Tibial nerve (tissue), 4 donors: ENCODE measurements around the gene TCF23. TPM values are rescaled to one million over a fixed set of nuclear protein-coding genes. Genes with fewer than 3 reads are reported as not detected.
"Not testable (repeated sequence)": the region's sequence is repeated elsewhere in the genome, so short reads cannot be mapped to it uniquely, and the experiment has no call there.

Source experiments
- DNase-seq, 2 donors: peaks; one replicate each; pipeline ENCODE4 v3.0.0-alpha.2; 2019; ENCODE audit warnings: low spot score in 2 of 2
- H3K27ac ChIP-seq, 4 donors: fragments of 200-600 bp; sonication (generic) in 3 of 4; one replicate each; pipeline ENCODE4 v1.5.1; 2017 to 2019; ENCODE audit warnings: mild to moderate bottlenecking in 1 of 4
- H3K27me3 ChIP-seq, 2 donors: fragments of 200-600 bp; sonication (generic) in 1 of 2; one replicate each; pipeline versions ENCODE4 v1.5.1 to v1.6.0; 2017 to 2019
- H3K36me3 ChIP-seq, 3 donors: fragments of 200-600 bp; sonication (generic); one replicate each; pipeline ENCODE4 v1.5.1; 2018 to 2019
- H3K4me1 ChIP-seq, 4 donors: fragments of 200-600 bp; sonication (generic) in 3 of 4; one replicate each; pipeline ENCODE4 v1.5.1; 2017 to 2019
- H3K4me3 ChIP-seq, 4 donors: fragments of 200-600 bp; sonication (generic) in 3 of 4; one replicate each; pipeline ENCODE4 v1.5.1; 2017 to 2019; ENCODE audit warnings: mild to moderate bottlenecking in 1 of 4, moderate library complexity in 1 of 4
- H3K9me3 ChIP-seq, 4 donors: fragments of 200-600 bp; sonication (generic) in 3 of 4; one replicate each; pipeline ENCODE4 v1.5.1; 2017 to 2019
- EP300 ChIP-seq, 2 donors: sonication (generic); formaldehyde crosslinking; IDR thresholded peaks; one replicate each; pipeline ENCODE4 v1.6.1; 2017; ENCODE audit warnings: antibody characterized with exemption in 2 of 2, mild to moderate bottlenecking in 1 of 2
- POLR2A ChIP-seq, 2 donors: fragments of 450-650 bp; IDR thresholded peaks; one replicate each; pipeline ENCODE4 v1.6.1; 2017; ENCODE audit warnings: antibody characterized with exemption in 2 of 2, mild to moderate bottlenecking in 2 of 2, moderate library complexity in 2 of 2
- WGBS, 2 donors: methylation state at CpG; one replicate each; pipeline ENCODE4 v1.1.5; 2018; 5-methylcytosine and 5-hydroxymethylcytosine counted together
- total RNA-seq, 4 donors: library from RNA; depleted of rRNA; stranded (reverse); fragments of >200 nt; gene quantifications; one replicate each; pipeline ENCODE4 v1.1.0, GENCODE V29; 2016
- TF ChIP-seq, protein P1 (sequence below), 5 experiments: fragments of 200-600 bp in 3 of 5; fragments of 450-650 bp in 2 of 5; sonication (generic) in 3 of 5; IDR thresholded peaks; one replicate each; pipeline ENCODE4 v1.5.1; 2016 to 2019; ENCODE audit warnings: antibody characterized with exemption in 5 of 5, mild to moderate bottlenecking in 3 of 5, moderate library complexity in 2 of 5

TCF23 gene
- total RNA-seq, 4 donors from 2014 or later = not detected

DNA sequence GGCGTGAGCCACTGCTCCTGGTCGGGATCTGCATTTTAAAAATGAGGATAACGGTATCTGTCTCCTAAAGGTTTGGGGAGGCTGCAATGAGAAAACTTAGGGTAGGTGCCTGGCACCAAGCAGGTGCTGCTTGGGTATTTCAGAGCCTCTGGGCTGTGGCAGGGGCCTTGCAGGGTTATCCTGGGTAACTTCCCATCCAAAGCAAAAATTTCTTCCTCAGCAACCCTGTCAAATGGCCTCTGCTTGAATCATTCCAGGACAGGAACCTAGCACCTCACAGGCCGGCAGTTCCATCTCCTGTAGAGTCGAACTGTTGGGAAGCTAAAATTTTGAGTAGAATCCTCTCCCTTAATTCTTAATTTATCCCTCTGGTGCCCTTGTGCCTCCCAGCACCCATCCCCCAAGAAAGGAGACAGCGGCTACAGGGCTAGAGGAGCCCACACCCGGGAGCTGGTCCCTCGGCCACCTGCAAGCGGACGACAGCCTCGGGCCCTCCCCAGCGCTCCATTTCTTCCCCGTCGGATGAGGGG, 30.7 kb upstream of the TCF23 start:
- peak overlapping the region; percentile 19 to 54 (median 29) for H3K4me3 ChIP-seq
- no peaks in the 10 kb centered on the region for H3K9me3 ChIP-seq
- H3K27me3 ChIP-seq = peaks cover 0 to 31% of the 10 kb centered on the region in 2 donors
- TF ChIP-seq POLR2A (IDR thresholded peaks at IDR 0.05) (no peak), EP300 (IDR thresholded peaks at IDR 0.05) (no peak)
- TF ChIP-seq, protein P1, sequence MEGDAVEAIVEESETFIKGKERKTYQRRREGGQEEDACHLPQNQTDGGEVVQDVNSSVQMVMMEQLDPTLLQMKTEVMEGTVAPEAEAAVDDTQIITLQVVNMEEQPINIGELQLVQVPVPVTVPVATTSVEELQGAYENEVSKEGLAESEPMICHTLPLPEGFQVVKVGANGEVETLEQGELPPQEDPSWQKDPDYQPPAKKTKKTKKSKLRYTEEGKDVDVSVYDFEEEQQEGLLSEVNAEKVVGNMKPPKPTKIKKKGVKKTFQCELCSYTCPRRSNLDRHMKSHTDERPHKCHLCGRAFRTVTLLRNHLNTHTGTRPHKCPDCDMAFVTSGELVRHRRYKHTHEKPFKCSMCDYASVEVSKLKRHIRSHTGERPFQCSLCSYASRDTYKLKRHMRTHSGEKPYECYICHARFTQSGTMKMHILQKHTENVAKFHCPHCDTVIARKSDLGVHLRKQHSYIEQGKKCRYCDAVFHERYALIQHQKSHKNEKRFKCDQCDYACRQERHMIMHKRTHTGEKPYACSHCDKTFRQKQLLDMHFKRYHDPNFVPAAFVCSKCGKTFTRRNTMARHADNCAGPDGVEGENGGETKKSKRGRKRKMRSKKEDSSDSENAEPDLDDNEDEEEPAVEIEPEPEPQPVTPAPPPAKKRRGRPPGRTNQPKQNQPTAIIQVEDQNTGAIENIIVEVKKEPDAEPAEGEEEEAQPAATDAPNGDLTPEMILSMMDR (IDR thresholded peaks at IDR 0.05) = no peak
- no peak for DNase-seq
- no peak overlapping the region for H3K27ac ChIP-seq
- H3K4me1 ChIP-seq = peaks cover 0 to 16% (median 4%) of the 10 kb centered on the region in 4 donors
- 25 to 37% methylated on average over 11 to 14 of the region's 14 CpGs for WGBS, 2 donors
- no peaks in the 10 kb centered on the region for H3K36me3 ChIP-seq

DNA sequence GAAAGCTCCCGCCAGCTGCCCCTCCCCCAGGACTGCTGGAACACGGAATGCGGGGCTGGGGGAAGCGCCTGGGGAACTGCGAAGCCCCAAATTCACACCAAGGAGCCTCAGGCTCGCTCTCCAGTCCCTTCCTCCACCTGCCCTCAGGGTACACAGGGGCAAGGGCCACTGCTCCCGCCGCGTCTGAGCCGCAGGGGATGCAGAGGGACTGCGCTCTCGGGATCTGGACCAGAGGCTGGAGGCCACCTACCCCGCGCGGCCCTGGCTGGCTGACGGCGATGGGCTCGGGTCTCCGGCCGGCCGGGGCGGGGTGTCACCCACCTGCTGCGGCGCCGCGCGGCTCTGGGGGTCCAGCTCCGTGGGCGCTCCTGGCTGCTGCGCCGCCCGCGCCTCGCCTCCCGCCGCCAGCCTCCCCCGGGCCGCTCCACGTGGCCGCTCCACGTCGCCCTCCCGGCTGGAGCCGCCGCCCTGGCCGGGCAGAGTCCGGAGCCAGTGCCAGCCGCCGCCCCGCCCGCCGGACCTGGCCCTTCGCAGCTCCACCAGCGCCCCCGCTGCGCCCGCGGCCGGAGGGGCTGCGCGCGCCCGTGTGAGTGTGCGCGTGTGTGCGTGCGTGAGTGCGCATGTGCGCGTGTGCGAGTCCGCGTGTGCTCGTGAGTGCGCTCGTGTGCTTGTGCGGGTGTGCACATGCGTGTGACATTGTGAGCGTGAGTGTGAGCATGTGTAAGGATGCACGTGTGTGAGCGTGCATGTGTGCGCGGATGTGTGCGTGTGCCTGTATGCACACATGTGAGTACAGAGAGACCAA, 30.1 kb upstream of the TCF23 start, which contains the start of gene CGREF1:
CGREF1 (minus strand) TSS at position 604 of the 805 bp plus-strand sequence. CDS start 14,762 bp downstream, outside the sequence.
- H3K27ac ChIP-seq = no peak within 1 kb of the TSS
- H3K36me3 ChIP-seq = no peaks in the 10 kb centered on the region
- DNase-seq = no peak
- WGBS, 2 donors = 11 to 12% methylated on average over 18 to 26 of the region's 84 CpGs
- H3K4me3 ChIP-seq = peak within 1 kb of the TSS; percentile 19 to 54 (median 29)
- peaks cover 0 to 31% of the 10 kb centered on the region in 2 donors for H3K27me3 ChIP-seq
- peaks cover 0 to 21% (median 7%) of the 10 kb centered on the region in 4 donors for H3K4me1 ChIP-seq
- TF ChIP-seq, protein P1 (IDR thresholded peaks at IDR 0.05) = no peak
- TF ChIP-seq POLR2A (IDR thresholded peaks at IDR 0.05) = no peak
- no peak for TF ChIP-seq EP300 (IDR thresholded peaks at IDR 0.05)
- no peaks in the 10 kb centered on the region for H3K9me3 ChIP-seq

DNA sequence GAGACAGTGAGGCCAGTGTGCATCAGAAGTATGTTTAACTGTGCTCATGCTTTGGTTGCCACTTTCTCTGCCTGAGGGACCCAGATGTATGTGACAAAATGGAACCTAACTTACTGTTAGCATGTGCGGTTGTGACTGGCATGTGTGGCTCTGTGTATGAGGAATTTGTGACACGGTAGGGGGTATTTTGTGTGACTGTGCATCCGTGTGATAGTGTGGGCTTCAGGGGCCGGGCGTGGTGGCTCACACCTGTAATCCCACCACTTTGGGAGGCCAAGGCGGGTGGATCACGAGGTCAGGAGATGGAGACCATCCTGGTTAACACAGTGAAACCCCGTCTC, 29.5 kb upstream of the TCF23 start:
- not testable (repeated sequence) for H3K9me3 ChIP-seq, DNase-seq, H3K36me3 ChIP-seq, H3K27ac ChIP-seq
- WGBS, 2 donors = 78 to 83% methylated on average over 8 of the region's 8 CpGs
- Histone ChIP-seq H3K27me3 (peaks cover 0 to 31% of the 10 kb centered on the region in 2 donors), H3K4me1 (peaks cover 0 to 26% (median 9%) of the 10 kb centered on the region in 4 donors), H3K4me3 (peak overlapping the region in 1 of 4 donors; percentile 54)

DNA sequence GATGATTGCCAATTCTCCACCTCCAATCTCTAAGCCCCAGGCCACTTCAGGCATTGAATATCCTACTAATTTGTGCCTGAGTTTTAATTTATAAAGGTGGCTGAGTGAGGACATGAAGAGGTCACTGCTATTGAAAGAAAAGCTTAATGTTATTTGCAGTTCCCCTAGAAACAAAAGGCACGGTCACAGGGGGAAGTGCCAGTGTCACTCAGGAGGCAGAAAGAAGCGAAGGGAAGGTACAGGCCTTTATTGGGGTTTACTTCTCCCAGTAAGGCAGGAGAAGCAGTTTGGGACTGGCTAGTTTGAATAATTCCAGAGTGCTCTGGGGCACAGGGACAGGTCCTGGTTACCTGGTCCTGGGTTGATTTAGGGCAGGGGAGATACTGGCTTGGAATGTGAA, 26.9 kb upstream of the TCF23 start:
- peaks cover 0 to 26% of the 10 kb centered on the region in 2 donors for H3K27me3 ChIP-seq
- no peaks in the 10 kb centered on the region for H3K36me3 ChIP-seq
- TF ChIP-seq POLR2A (IDR thresholded peaks at IDR 0.05) (no peak), EP300 (IDR thresholded peaks at IDR 0.05) (no peak)
- TF ChIP-seq, protein P1 (IDR thresholded peaks at IDR 0.05) = no peak
- no peak overlapping the region for H3K4me3 ChIP-seq
- H3K4me1 ChIP-seq = peaks cover 0 to 26% (median 9%) of the 10 kb centered on the region in 4 donors
- no peak for DNase-seq
- no peaks in the 10 kb centered on the region for H3K9me3 ChIP-seq
- H3K27ac ChIP-seq = no peak overlapping the region
- 76 to 79% methylated on average over 2 of the region's 2 CpGs for WGBS, 2 donors

DNA sequence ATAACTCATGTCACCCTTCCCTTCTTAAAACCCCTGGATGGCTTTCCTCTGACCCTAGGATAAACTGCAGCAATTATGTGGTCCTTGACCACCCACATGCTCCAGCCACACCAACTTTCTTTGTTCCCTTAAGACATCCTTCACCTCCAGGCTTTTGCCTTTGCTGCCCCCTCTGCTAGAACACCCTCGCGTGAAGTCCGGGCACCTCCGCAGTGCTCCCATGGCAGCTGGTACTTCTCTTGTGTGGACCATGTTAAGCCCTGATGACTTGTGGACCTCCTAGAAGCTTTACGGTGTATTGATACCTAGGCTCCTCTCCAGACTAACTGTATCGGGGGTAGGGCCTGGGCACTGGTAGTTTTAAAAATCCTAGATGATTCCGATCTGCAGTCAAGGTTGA, 26.0 kb upstream of the TCF23 start:
- 86 to 91% methylated on average over 7 of the region's 7 CpGs for WGBS, 2 donors
- Histone ChIP-seq H3K4me3 (peak overlapping the region in 2 of 4 donors; percentile 65 to 67), H3K9me3 (no peaks in the 10 kb centered on the region), H3K4me1 (peaks cover 0 to 26% (median 9%) of the 10 kb centered on the region in 4 donors), H3K27me3 (peaks cover 0 to 18% of the 10 kb centered on the region in 2 donors), H3K27ac (no peak overlapping the region), H3K36me3 (no peaks in the 10 kb centered on the region)
- no peak for DNase-seq
- no peak for TF ChIP-seq EP300 (IDR thresholded peaks at IDR 0.05)
- TF ChIP-seq POLR2A (IDR thresholded peaks at IDR 0.05) = no peak
- TF ChIP-seq, protein P1 (IDR thresholded peaks at IDR 0.05) = no peak
